ENCODE data around the gene RGS7. TPM values are rescaled to one million over a fixed set of nuclear protein-coding genes. Genes with fewer than 3 reads are reported as not detected.

The RGS7 gene
- total and polyA plus RNA-seq, 5 donors = 0.02 TPM; not detected in 4

DNA sequence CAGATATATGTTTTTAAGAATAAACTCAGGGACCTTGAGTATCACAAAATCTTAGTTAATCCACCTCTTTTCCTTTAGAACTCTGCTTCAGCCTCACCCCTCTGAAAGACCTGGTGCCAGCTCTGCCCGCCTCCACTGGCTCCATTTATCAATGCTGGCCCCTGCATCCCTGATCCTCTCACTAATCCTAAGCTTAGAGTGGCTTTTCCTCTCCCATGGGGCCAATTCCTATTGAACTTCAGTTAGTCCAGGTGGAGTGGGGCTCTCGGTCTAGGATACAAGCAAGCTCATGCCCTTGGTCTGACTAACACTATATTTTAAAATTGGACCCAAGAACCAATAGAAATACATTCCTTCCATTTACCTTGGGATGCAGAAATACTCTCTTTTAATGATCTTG, 87.0 kb downstream of the RGS7 start:
- intact Hi-C loops (cut with DNase I) = no loop called here
- ATAC-seq (no peak), DNase-seq (no peak)
- WGBS = 53% methylated on average over 2 of the region's 2 CpGs
- Histone ChIP-seq H3K4me1 (ENCODE audit: control insufficient read depth, insufficient read depth, low read length) (no peaks in the 10 kb centered on the region), H3K27ac (ENCODE audit: low read length) (no peak overlapping the region), H3K27me3 (ENCODE audit: control insufficient read depth, insufficient read depth) (no peaks in the 10 kb centered on the region), H3K4me3 (ENCODE audit: low read length) (no peak overlapping the region), H3K9me3 (ENCODE audit: control insufficient read depth, low read length) (peaks cover 2% of the 10 kb centered on the region)

DNA sequence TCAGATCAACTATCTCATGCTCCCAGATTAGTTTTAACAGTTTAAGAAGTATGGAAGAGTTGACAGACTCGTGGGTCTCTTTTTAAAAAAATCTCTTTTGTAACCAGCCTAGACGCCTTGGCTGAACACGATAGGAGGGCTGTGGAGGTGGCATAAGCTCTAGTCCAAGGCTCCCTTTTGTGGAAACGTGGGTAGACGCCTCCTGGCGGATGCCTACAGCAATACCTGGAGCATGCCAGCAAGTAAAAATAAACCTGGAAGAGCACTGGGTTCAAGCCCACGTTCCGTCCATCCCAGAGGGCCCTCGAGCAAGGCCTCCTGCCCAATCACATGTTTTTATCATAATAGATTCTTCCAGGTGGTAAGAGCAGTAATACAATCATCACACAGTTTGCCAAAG, 87.9 kb downstream of the RGS7 start:
- no peak for DNase-seq

DNA sequence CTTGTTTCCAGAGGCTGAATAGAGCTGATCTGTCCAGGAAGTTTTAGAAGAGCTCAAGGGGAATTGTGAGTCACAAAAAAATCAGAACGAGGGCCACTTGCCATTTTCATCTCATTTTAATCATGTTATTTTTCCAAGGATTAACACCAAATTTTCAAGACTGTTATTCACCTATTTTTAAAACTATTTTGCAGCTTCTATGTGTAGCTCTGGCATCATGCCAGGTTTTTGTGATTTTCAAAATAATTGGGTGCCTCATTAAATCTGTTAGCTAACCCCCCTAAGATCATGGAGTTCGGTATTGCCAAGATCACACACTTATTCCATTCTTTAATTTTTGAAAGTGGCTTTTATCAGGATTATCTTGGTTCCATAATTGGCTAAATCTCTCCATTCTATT, 90.9 kb downstream of the RGS7 start:
- H3K4me3 ChIP-seq (ENCODE audit: low read length) = no peak overlapping the region
- intact Hi-C loops (cut with DNase I) = no loop called here
- H3K27me3 ChIP-seq (ENCODE audit: control insufficient read depth, insufficient read depth) = no peaks in the 10 kb centered on the region
- H3K27ac ChIP-seq (ENCODE audit: low read length) = no peak overlapping the region
- H3K4me1 ChIP-seq (ENCODE audit: control insufficient read depth, insufficient read depth, low read length) = no peaks in the 10 kb centered on the region
- DNase-seq = no peak
- no peak for ATAC-seq
- no peaks in the 10 kb centered on the region for H3K9me3 ChIP-seq (ENCODE audit: control insufficient read depth, low read length)
- WGBS = 66% methylated on average over 2 of the region's 2 CpGs

More for the DNA sequence above, 87.9 kb downstream of the RGS7 start:
- ATAC-seq = no peak
- Histone ChIP-seq H3K4me3 (ENCODE audit: low read length) (no peak overlapping the region), H3K27me3 (ENCODE audit: control insufficient read depth, insufficient read depth) (no peaks in the 10 kb centered on the region), H3K4me1 (ENCODE audit: control insufficient read depth, insufficient read depth, low read length) (no peaks in the 10 kb centered on the region), H3K27ac (ENCODE audit: low read length) (no peak overlapping the region), H3K9me3 (ENCODE audit: control insufficient read depth, low read length) (peaks cover 2% of the 10 kb centered on the region)
- intact Hi-C loops (cut with DNase I) = no loop called here
- WGBS = 51% methylated on average over 9 of the region's 9 CpGs

DNA sequence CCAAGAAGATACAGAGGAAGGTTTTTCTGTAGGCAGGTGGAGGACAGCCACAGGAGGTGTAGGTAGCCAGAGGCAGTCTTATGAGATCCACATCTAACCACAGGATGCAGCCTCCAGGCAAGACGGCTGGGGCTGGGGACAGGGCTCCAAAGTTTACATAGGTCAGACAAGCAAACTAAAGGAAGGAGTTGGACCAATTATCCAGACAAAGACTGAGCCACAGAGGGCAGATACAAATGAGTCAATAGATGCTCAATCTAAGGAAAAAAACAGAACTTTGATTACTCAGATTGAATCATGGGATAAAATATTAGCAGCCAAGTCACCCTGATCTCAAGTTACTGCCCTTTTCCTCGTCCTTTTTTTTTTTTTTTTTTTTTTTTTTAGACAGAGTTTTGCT, 91.6 kb downstream of the RGS7 start:
- Histone ChIP-seq H3K27ac (ENCODE audit: low read length) (no peak overlapping the region), H3K9me3 (ENCODE audit: control insufficient read depth, low read length) (no peaks in the 10 kb centered on the region), H3K4me1 (ENCODE audit: control insufficient read depth, insufficient read depth, low read length) (no peaks in the 10 kb centered on the region), H3K4me3 (ENCODE audit: low read length) (no peak overlapping the region), H3K27me3 (ENCODE audit: control insufficient read depth, insufficient read depth) (no peaks in the 10 kb centered on the region)
- intact Hi-C loops (cut with DNase I) = no loop called here
- ATAC-seq (no peak), DNase-seq (no peak)
- WGBS = 66% methylated on average over 2 of the region's 2 CpGs

DNA sequence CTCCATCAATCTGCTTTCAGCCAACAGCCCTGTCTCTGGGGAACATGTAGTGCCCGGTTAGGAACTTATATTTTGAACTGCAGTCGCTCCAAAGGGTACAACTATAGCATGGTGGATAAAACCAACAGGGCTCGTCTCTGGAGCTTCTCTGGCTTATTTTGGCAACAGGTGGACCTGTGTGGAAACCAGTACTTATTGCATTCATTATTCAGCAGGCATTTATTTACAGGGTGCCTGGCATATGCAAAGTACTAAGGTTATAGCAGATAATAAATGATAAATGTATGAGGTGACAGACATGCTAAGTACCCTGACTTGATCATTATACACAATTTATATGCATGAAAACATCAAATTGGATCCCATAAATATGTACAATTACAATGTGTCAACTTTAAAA, 93.7 kb downstream of the RGS7 start:
- WGBS = 62% methylated on average over 3 of the region's 3 CpGs
- ATAC-seq = no peak
- intact Hi-C loops (cut with DNase I) = no loop called here

DNA sequence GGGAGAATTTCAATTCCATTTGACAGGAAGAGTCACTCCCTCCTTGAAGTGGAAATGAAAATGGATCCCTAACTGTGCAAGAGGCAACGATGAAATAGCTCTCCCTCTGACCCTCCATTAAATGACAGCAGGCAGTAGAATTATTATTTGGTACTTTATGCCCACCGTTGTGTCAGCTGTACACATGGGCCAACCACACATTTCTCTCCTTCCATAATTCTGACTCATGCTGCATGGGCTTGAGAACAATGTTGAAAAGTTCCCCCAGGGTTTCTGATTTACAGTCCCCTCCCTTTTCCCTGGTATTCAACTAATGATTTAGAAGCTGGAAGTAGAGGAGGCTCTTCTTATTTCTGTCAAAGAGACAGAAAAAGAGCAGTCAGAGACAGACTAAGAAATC, 103.5 kb downstream of the RGS7 start:
- Histone ChIP-seq H3K27me3 (ENCODE audit: control insufficient read depth, insufficient read depth) (no peaks in the 10 kb centered on the region), H3K4me3 (ENCODE audit: low read length) (no peak overlapping the region), H3K27ac (ENCODE audit: low read length) (no peak overlapping the region), H3K4me1 (ENCODE audit: control insufficient read depth, insufficient read depth, low read length) (no peaks in the 10 kb centered on the region), H3K9me3 (ENCODE audit: control insufficient read depth, low read length) (no peaks in the 10 kb centered on the region)
- WGBS = 78% methylated on average over 2 of the region's 2 CpGs
- intact Hi-C loops (cut with DNase I) = no loop called here
- DNase-seq (no peak), ATAC-seq (no peak)

More for the DNA sequence above, 93.7 kb downstream of the RGS7 start:
- H3K4me3 ChIP-seq (ENCODE audit: low read length) = no peak overlapping the region
- H3K27ac ChIP-seq (ENCODE audit: low read length) = no peak overlapping the region
- H3K9me3 ChIP-seq (ENCODE audit: control insufficient read depth, low read length) = no peaks in the 10 kb centered on the region
- H3K4me1 ChIP-seq (ENCODE audit: control insufficient read depth, insufficient read depth, low read length) = no peaks in the 10 kb centered on the region
- DNase-seq = no peak
- H3K27me3 ChIP-seq (ENCODE audit: control insufficient read depth, insufficient read depth) = no peaks in the 10 kb centered on the region

DNA sequence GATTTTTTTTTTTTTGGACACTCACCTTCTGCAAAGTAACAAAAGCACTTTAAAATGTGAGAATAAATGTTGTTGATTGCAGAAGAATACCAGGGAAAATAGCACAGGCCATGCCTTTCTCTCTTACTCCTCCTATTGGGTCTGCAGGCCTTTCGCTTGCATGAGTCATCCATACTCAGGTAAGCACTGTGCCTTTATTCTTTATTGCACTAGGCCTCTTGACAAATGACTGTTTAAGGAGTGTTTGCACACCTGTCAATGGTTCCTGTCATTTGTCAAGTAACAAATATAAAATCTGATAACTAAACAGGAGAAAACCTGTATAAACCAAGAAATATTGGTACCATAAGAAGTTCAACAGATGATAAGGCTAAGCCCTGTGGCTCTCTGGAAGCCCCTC, 106.5 kb downstream of the RGS7 start:
- no peak for DNase-seq
- ATAC-seq = no peak
- intact Hi-C loops (cut with DNase I) = no loop called here
- no peaks in the 10 kb centered on the region for H3K9me3 ChIP-seq (ENCODE audit: control insufficient read depth, low read length)
- no peaks in the 10 kb centered on the region for H3K27me3 ChIP-seq (ENCODE audit: control insufficient read depth, insufficient read depth)
- no peaks in the 10 kb centered on the region for H3K4me1 ChIP-seq (ENCODE audit: control insufficient read depth, insufficient read depth, low read length)
- H3K4me3 ChIP-seq (ENCODE audit: low read length) = no peak overlapping the region
- 83% methylated on average over 1 of the region's 1 CpG for WGBS
- H3K27ac ChIP-seq (ENCODE audit: low read length) = no peak overlapping the region

DNA sequence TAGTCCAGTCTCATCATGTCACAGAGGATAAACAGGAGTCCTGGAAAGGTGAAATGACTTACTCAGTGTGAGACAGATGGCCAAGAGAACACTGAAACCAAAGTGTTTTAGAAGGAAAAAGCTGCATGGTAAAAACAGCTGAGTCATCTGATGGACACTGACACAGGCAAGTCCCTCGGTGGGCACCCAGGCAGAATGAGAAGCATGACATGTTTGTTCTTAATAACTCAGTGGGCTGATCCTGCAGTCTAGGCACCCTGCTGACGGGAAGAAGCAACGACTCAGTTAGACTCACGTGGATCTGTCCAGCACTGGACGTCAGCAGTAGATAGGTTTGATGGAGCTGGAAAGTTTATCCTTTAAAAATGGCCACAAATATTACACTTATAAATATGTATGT, 116.9 kb downstream of the RGS7 start:
- no peaks in the 10 kb centered on the region for H3K27me3 ChIP-seq (ENCODE audit: control insufficient read depth, insufficient read depth)
- ATAC-seq (no peak), DNase-seq (no peak)
- no peak overlapping the region for H3K4me3 ChIP-seq (ENCODE audit: low read length)
- WGBS = 37% methylated on average over 5 of the region's 5 CpGs
- no peaks in the 10 kb centered on the region for H3K4me1 ChIP-seq (ENCODE audit: control insufficient read depth, insufficient read depth, low read length)
- H3K27ac ChIP-seq (ENCODE audit: low read length) = no peak overlapping the region
- intact Hi-C loops (cut with DNase I) = no loop called here
- no peaks in the 10 kb centered on the region for H3K9me3 ChIP-seq (ENCODE audit: control insufficient read depth, low read length)

DNA sequence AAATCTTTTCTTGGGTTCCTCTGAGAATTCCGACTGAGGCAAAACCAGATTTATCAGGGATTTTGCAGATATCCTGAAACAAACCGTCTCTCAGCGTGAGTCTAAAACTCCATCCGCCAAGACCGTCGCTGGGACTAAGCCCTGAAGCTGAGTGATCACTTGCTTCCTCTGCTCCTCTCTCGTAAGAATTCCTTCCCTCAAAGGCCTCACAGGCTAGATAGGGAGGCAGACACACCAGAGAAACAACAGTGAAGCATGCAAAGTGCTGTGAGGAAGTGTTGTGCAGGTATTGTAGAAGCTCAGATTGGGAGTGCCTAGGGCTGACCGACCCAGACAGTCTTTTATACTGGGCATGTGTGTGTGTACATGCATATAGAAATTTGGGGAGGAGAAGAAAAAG, 119.1 kb downstream of the RGS7 start:
- Histone ChIP-seq H3K27me3 (ENCODE audit: control insufficient read depth, insufficient read depth) (no peaks in the 10 kb centered on the region), H3K9me3 (ENCODE audit: control insufficient read depth, low read length) (no peaks in the 10 kb centered on the region), H3K4me3 (ENCODE audit: low read length) (no peak overlapping the region), H3K27ac (ENCODE audit: low read length) (no peak overlapping the region), H3K4me1 (ENCODE audit: control insufficient read depth, insufficient read depth, low read length) (no peaks in the 10 kb centered on the region)
- intact Hi-C loops (cut with DNase I) = no loop called here
- no peak for DNase-seq
- 41% methylated on average over 8 of the region's 8 CpGs for WGBS
- no peak for ATAC-seq

DNA sequence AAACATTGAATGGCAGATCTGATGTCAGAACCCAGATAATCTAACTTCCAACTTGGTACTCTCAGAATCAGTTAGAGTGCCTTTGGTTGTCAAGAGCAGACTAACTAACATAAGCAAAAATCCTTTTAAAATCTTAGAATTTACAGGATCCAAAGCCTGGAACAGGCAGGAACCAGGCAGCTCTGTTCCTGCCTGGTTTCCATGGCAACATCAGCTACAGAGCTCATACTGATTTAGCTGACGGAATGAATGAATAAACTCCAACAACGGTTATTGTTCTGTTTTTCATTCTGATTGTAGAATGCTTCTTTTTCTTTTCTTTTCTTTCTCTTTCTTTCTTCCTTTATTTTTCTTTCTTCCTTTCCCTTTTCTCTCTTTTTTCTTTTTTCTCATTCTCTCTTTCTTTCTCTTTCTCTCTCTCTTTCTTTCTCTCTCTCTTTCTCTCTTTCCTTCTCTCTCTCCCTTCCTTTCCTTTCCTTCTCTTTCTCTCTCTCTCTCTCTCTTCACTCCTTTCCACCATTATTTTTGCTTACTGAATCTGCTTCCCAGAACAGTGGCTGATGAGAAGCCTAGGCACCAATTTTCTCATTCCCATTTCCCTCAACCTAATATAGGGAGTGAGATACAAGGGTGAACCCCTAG, 121.6 kb downstream of the RGS7 start:
- Histone ChIP-seq H3K9me3 (ENCODE audit: control insufficient read depth, low read length) (no peaks in the 10 kb centered on the region), H3K27me3 (ENCODE audit: control insufficient read depth, insufficient read depth) (no peaks in the 10 kb centered on the region), H3K27ac (ENCODE audit: low read length) (no peak overlapping the region), H3K4me3 (ENCODE audit: low read length) (no peak overlapping the region), H3K4me1 (ENCODE audit: control insufficient read depth, insufficient read depth, low read length) (no peaks in the 10 kb centered on the region)
- intact Hi-C loops (cut with DNase I) = no loop called here
- DNase-seq = no peak
- no peak for ATAC-seq
- WGBS = 42% methylated on average over 2 of the region's 2 CpGs

DNA sequence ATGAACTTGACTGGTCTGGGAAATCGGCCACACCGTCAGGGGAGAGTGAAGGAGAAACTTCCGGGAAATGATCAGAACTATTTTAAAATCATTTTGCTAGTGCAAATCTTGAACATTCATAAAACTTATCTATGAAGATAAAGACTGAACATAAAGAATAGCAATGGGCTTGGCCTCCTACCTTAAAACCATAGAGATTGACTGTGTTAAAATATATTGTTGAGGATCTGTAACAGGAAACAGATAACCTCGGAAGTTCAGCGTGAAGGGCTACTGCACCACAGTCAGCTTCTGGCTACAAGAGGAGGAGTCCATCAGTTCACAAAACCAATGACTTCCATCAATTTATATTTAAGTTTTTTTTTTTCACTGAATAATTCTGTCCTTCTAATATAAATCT, 127.3 kb downstream of the RGS7 start:
- 40% methylated on average over 5 of the region's 5 CpGs for WGBS
- no peak overlapping the region for H3K27ac ChIP-seq (ENCODE audit: low read length)
- no peaks in the 10 kb centered on the region for H3K4me1 ChIP-seq (ENCODE audit: control insufficient read depth, insufficient read depth, low read length)
- H3K4me3 ChIP-seq (ENCODE audit: low read length) = no peak overlapping the region
- no peaks in the 10 kb centered on the region for H3K27me3 ChIP-seq (ENCODE audit: control insufficient read depth, insufficient read depth)
- DNase-seq = no peak
- no peak for ATAC-seq
- intact Hi-C loops (cut with DNase I) = no loop called here
- H3K9me3 ChIP-seq (ENCODE audit: control insufficient read depth, low read length) = no peaks in the 10 kb centered on the region

DNA sequence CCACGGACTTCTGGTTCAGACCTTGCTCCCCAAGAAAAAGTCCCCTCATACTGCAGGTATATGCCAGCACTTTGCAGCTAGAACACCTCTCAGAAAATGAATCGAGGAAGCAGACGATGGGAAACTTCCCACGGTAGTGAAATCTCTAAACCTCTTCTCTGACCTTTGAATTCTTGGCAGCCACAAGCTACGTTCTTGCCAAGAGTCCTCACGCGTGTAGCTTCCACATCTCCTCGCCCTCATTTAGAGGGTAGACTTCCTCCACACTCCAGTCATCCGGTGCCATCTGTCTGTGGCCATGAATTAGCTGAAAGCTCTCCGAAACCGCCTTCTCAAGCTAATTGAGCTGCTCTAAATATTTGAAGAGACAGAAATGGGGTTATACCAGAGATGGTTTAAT, 127.8 kb downstream of the RGS7 start:
- no peak overlapping the region for H3K27ac ChIP-seq (ENCODE audit: low read length)
- 24% methylated on average over 11 of the region's 11 CpGs for WGBS
- intact Hi-C loops (cut with DNase I) = no loop called here

More for the DNA sequence above, 127.8 kb downstream of the RGS7 start:
- DNase-seq = no peak
- Histone ChIP-seq H3K4me3 (ENCODE audit: low read length) (no peak overlapping the region), H3K4me1 (ENCODE audit: control insufficient read depth, insufficient read depth, low read length) (no peaks in the 10 kb centered on the region), H3K27me3 (ENCODE audit: control insufficient read depth, insufficient read depth) (no peaks in the 10 kb centered on the region), H3K9me3 (ENCODE audit: control insufficient read depth, low read length) (no peaks in the 10 kb centered on the region)
- ATAC-seq = no peak
